Endometrial microvascular endothelial cells (primary cell): ENCODE data around the gene RPRD1B. TPM values are rescaled to one million over a fixed set of nuclear protein-coding genes. Genes with fewer than 3 reads are reported as not detected.

ENCODE experiments used
- in situ Hi-C: cut with HindIII; loops from 2 replicates; pipeline ENCODE4 v1.10.0; 2017; ENCODE audit warnings: low sequenced_read_pairs, low pct_unique_long_range_greater_than_20kb; ENCODE audit errors: inconsistent ontology term
- total RNA-seq: library from RNA; depleted of rRNA; stranded (reverse); fragments of >200 nt; gene quantifications from one replicate; pipeline ENCODE4 v1.2.3, GENCODE V29; 2015; ENCODE audit errors: inconsistent ontology term

The RPRD1B gene
- total RNA-seq, 1 donor from 2014 or later: 13.1 TPM

GRCh38 chr20:38112261-38112929 lies 78.8 kb downstream of the RPRD1B start:
- in situ Hi-C loops: no loop called here

- in situ Hi-C loops: no loop called here
These were observed 79.4 kb downstream of the RPRD1B start for GRCh38 chr20:38112930-38113294.

- in situ Hi-C loops: no loop called here
These were observed 80.1 kb downstream of the RPRD1B start for GRCh38 chr20:38113401-38114325.

GRCh38 chr20:38114353-38114791 lies 80.8 kb downstream of the RPRD1B start:
- in situ Hi-C loops: no loop called here

- in situ Hi-C loops: no loop called here
These were observed 81.7 kb downstream of the RPRD1B start for GRCh38 chr20:38115205-38115604.

GRCh38 chr20:38115896-38116295 lies 82.3 kb downstream of the RPRD1B start:
- in situ Hi-C loops: no loop called here

GRCh38 chr20:38116409-38117165 lies 83.0 kb downstream of the RPRD1B start:
- in situ Hi-C loops: no loop called here

- in situ Hi-C loops: no loop called here
These were observed 83.7 kb downstream of the RPRD1B start for GRCh38 chr20:38117205-38117604.

GRCh38 chr20:38117635-38118034 lies 84.1 kb downstream of the RPRD1B start:
- in situ Hi-C loops: no loop called here

- in situ Hi-C loops: no loop called here
These were observed 85.9 kb downstream of the RPRD1B start for GRCh38 chr20:38119446-38119845.

GRCh38 chr20:38120625-38120988 lies 87.1 kb downstream of the RPRD1B start:
- in situ Hi-C loops: no loop called here

GRCh38 chr20:38121741-38122140 lies 88.2 kb downstream of the RPRD1B start:
- in situ Hi-C loops: no loop called here

- in situ Hi-C loops: no loop called here
These were observed 89.6 kb downstream of the RPRD1B start for GRCh38 chr20:38123021-38123587.

GRCh38 chr20:38125157-38126056 lies 91.9 kb downstream of the RPRD1B start:
- in situ Hi-C loops: no loop called here

GRCh38 chr20:38126146-38126921 lies 92.8 kb downstream of the RPRD1B start:
- in situ Hi-C loops: no loop called here

GRCh38 chr20:38126932-38127621 lies 93.5 kb downstream of the RPRD1B start:
- in situ Hi-C loops: no loop called here

GRCh38 chr20:38127920-38128528 lies 94.5 kb downstream of the RPRD1B start:
- in situ Hi-C loops: no loop called here
